Upper lobe of left lung (tissue), 6 donors: ENCODE measurements around the gene SELP. TPM values are rescaled to one million over a fixed set of nuclear protein-coding genes. Genes with fewer than 3 reads are reported as not detected.

Source experiments
- ATAC-seq, 2 donors: fragments of 200-7000 bp; cut with Tn5 transposase; one replicate each; pipeline ENCODE4 v1.9.1; 2022; ENCODE audit warnings: mild to moderate bottlenecking in 2 of 2, moderate library complexity in 2 of 2; ENCODE audit not compliant: low FRiP score in 2 of 2
- DNase-seq, 2 donors: peaks; one replicate each; pipeline ENCODE4 v3.0.0-alpha.2; 2019 to 2020
- H3K27ac ChIP-seq, 4 donors: fragments of 200-600 bp; sonication (generic); one replicate each; pipeline ENCODE4 v1.5.1; 2016 to 2019
- H3K27me3 ChIP-seq, 4 donors: fragments of 200-600 bp; sonication (generic); one replicate each; pipeline ENCODE4 v1.5.1; 2017 to 2019
- H3K36me3 ChIP-seq, 4 donors: fragments of 200-600 bp; sonication (generic); one replicate each; pipeline ENCODE4 v1.5.1; 2016 to 2019
- H3K4me1 ChIP-seq, 4 donors: fragments of 200-600 bp; sonication (generic); one replicate each; pipeline ENCODE4 v1.5.1; 2018 to 2019
- H3K4me3 ChIP-seq, 4 donors: fragments of 200-600 bp; sonication (generic); one replicate each; pipeline ENCODE4 v1.5.1; 2017 to 2019; ENCODE audit warnings: mild to moderate bottlenecking in 2 of 4, moderate library complexity in 1 of 4
- H3K9me3 ChIP-seq, 4 donors: fragments of 200-600 bp; sonication (generic); one replicate each; pipeline ENCODE4 v1.5.1; 2018 to 2019
- CTCF ChIP-seq, 6 experiments: fragments of 450-650 bp in 4 of 6; fragments of 200-600 bp in 2 of 6; sonication (generic) in 2 of 6; IDR thresholded peaks; one replicate each; pipeline ENCODE4 v1.5.1; 2016 to 2019; ENCODE audit warnings: antibody characterized with exemption in 6 of 6
- EP300 ChIP-seq, 4 donors: sonication (generic); formaldehyde crosslinking; IDR thresholded peaks; one replicate each; pipeline ENCODE4 v1.5.1; 2017; ENCODE audit warnings: antibody characterized with exemption in 4 of 4, control low read depth in 2 of 4
- POLR2A ChIP-seq, 4 donors: fragments of 450-650 bp; IDR thresholded peaks; one replicate each; pipeline ENCODE4 v1.5.1; 2016 to 2017; ENCODE audit warnings: antibody characterized with exemption in 4 of 4, mild to moderate bottlenecking in 2 of 4
- POLR2AphosphoS5 ChIP-seq, 2 donors: sonication (generic); formaldehyde crosslinking; IDR thresholded peaks; one replicate each; pipeline ENCODE4 v1.5.1; 2017; ENCODE audit warnings: antibody characterized with exemption in 2 of 2
- WGBS, 2 donors: methylation state at CpG; one replicate each; pipeline ENCODE4 v1.1.5; 2017 to 2018; 5-methylcytosine and 5-hydroxymethylcytosine counted together
- total RNA-seq, 6 donors: library from RNA; depleted of rRNA in 4 of 6; stranded (reverse); fragments of >200 nt in 4 of 6; gene quantifications; one replicate each; pipeline versions ENCODE4 v1.1.0 to v1.2.1, GENCODE V29; 2016 to 2021
- donor health status: DM: no; HTN: no; CAD: no; lungs with moderate emphysema.
- donor health status: DM: no; HTN: yes; CAD: no; lungs with severe emphysema.

Gene SELP
- total RNA-seq, 6 donors from 2014 or later = 1.0 to 40.4 (median 7.6) TPM

GRCh38 chr1:169648187-169648586, 18.3 kb upstream of the SELP start:
- no peak overlapping the region for H3K27ac ChIP-seq

GRCh38 chr1:169647512-169647911, 17.6 kb upstream of the SELP start:
- DNase-seq (no peak), ATAC-seq (no peak)
- no peak for TF ChIP-seq CTCF (IDR thresholded peaks at IDR 0.05)
- no peak for TF ChIP-seq POLR2A (IDR thresholded peaks at IDR 0.05)
- no peak for TF ChIP-seq EP300 (IDR thresholded peaks at IDR 0.05)
- no peak for TF ChIP-seq POLR2AphosphoS5 (IDR thresholded peaks at IDR 0.05)

More at GRCh38 chr1:169648187-169648586, 18.3 kb upstream of the SELP start:
- no peak for ATAC-seq
- Histone ChIP-seq H3K4me3 (no peak overlapping the region), H3K9me3 (no peaks in the 10 kb centered on the region), H3K36me3 (no peaks in the 10 kb centered on the region), H3K4me1 (no peaks in the 10 kb centered on the region), H3K27me3 (no peaks in the 10 kb centered on the region)
- WGBS, 2 donors = 80 to 81% methylated on average over 2 of the region's 2 CpGs
- DNase-seq = no peak
- TF ChIP-seq EP300 (IDR thresholded peaks at IDR 0.05) (no peak), POLR2AphosphoS5 (IDR thresholded peaks at IDR 0.05) (no peak), CTCF (IDR thresholded peaks at IDR 0.05) (no peak), POLR2A (IDR thresholded peaks at IDR 0.05) (no peak)

GRCh38 chr1:169644297-169644696, 14.4 kb upstream of the SELP start:
- Histone ChIP-seq H3K27ac (no peak overlapping the region), H3K4me3 (no peak overlapping the region), H3K36me3 (no peaks in the 10 kb centered on the region), H3K4me1 (no peaks in the 10 kb centered on the region), H3K27me3 (no peaks in the 10 kb centered on the region), H3K9me3 (no peaks in the 10 kb centered on the region)
- no peak for ATAC-seq
- TF ChIP-seq EP300 (IDR thresholded peaks at IDR 0.05) (no peak), CTCF (IDR thresholded peaks at IDR 0.05) (no peak), POLR2AphosphoS5 (IDR thresholded peaks at IDR 0.05) (no peak), POLR2A (IDR thresholded peaks at IDR 0.05) (no peak)
- WGBS, 2 donors = 70 to 71% methylated on average over 3 of the region's 3 CpGs
- DNase-seq = no peak

More at GRCh38 chr1:169647512-169647911, 17.6 kb upstream of the SELP start:
- no peaks in the 10 kb centered on the region for H3K4me1 ChIP-seq
- H3K9me3 ChIP-seq = no peaks in the 10 kb centered on the region
- H3K27me3 ChIP-seq = no peaks in the 10 kb centered on the region
- H3K36me3 ChIP-seq = no peaks in the 10 kb centered on the region
- no peak overlapping the region for H3K4me3 ChIP-seq
- no peak overlapping the region for H3K27ac ChIP-seq

GRCh38 chr1:169634877-169635276, 5.0 kb upstream of the SELP start:
- no peak overlapping the region for H3K4me3 ChIP-seq
- H3K4me1 ChIP-seq = peaks cover 0 to under 1% (median 0%) of the 10 kb centered on the region in 4 donors
- H3K9me3 ChIP-seq = peaks cover 12 to 27% (median 19%) of the 10 kb centered on the region in 4 donors
- no peaks in the 10 kb centered on the region for H3K36me3 ChIP-seq
- DNase-seq = no peak
- H3K27me3 ChIP-seq = no peaks in the 10 kb centered on the region
- no peak overlapping the region for H3K27ac ChIP-seq
- no peak for ATAC-seq
- WGBS, 2 donors = 87 to 100% methylated on average over 1 of the region's 1 CpG
- TF ChIP-seq POLR2A (IDR thresholded peaks at IDR 0.05) (no peak), POLR2AphosphoS5 (IDR thresholded peaks at IDR 0.05) (no peak), EP300 (IDR thresholded peaks at IDR 0.05) (no peak), CTCF (IDR thresholded peaks at IDR 0.05) (no peak)

GRCh38 chr1:169634145-169634544, 4.2 kb upstream of the SELP start:
- Histone ChIP-seq H3K27ac (no peak overlapping the region), H3K4me1 (peaks cover 0 to 5% (median 0%) of the 10 kb centered on the region in 4 donors), H3K4me3 (no peak overlapping the region), H3K9me3 (peaks cover 12 to 27% (median 19%) of the 10 kb centered on the region in 4 donors), H3K27me3 (no peaks in the 10 kb centered on the region), H3K36me3 (no peaks in the 10 kb centered on the region)
- ATAC-seq (no peak), DNase-seq (no peak)
- 100% methylated on average over 1 of the region's 1 CpG for WGBS, 2 donors
- no peak for TF ChIP-seq EP300 (IDR thresholded peaks at IDR 0.05)
- no peak for TF ChIP-seq CTCF (IDR thresholded peaks at IDR 0.05)
- TF ChIP-seq POLR2AphosphoS5 (IDR thresholded peaks at IDR 0.05) = no peak
- no peak for TF ChIP-seq POLR2A (IDR thresholded peaks at IDR 0.05)
